NCI-H82 (cell line): ENCODE measurements around the gene FOXO3.

Source experiments
- DNase-seq: peaks from one replicate; lab custom pipeline; 2025; lab: John Stamatoyannopoulos, UW

The FOXO3 gene

DNA sequence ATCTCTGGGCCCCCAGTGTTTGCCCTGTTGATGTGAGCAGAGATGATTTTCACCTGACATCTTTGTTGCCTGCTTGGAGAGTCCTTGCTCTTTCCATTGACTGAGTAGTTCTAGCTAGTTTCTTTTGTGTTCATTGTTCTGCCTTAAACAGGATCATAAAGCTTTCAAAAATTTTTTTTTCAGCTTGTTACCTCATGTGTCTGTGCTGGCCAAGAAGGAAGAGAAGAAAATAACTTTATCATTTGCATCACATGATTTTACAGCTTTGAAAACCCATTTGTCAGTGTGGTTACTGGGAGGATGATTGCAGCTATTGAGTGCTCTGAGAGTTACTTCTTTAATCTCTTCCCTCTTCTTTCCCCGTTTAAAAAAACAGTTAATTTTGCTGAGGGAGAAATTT is 16.0 kb downstream of the FOXO3 start:
- DNase-seq: no peak

DNA sequence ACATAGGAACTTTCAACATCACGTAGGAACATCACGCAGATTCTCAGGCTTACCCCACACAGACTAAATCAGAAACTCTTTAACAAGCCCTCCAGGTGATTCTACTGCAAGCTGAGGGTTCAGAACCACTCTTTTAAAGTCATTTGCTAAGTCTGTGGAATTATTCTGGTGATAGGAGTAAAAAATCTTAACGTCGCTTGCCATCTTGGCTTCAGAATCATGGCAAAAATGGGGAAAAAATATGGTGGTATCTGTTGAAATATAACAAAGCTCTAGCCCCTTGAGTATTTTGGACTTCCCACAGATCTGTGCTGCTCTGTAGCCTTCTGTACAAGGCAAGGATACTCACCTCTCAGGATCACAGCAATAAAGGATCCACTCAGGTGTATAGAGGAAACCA is 17.4 kb downstream of the FOXO3 start:
- no peak for DNase-seq

DNA sequence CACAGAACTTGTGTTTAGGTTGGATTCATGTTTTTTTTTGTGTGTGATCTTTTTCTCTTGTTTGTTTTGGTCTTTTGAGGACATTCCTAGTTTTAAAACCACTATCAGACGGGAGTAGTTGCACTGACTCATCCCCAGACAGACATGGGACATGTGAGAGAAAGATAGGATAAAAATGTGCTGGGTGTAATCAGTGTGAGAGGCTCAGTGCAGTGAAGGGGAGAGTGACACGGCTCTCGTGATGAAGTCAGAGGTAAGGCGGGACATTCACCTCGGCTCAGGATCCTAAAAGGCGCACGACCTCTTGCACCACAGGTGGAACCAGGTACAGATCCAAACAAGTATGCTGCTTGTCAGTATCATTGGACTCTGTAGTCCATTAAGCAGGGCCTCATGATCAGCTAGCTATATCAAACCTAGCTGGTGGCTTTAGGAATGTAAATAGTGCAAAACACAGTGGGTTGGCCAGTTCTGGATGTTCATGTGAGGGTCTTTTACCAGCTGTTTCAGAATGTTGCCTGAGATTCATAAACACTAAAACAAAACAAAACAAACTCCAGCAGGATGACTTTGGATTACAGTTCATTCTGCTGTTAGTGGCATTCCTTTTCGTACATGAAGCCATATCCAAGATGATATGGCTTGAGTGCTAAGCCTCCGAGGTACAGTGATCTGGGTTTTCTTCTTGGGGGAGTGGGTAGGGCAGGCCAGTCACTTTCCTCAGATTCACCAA is 18.0 kb downstream of the FOXO3 start:
- DNase-seq: no peak

DNA sequence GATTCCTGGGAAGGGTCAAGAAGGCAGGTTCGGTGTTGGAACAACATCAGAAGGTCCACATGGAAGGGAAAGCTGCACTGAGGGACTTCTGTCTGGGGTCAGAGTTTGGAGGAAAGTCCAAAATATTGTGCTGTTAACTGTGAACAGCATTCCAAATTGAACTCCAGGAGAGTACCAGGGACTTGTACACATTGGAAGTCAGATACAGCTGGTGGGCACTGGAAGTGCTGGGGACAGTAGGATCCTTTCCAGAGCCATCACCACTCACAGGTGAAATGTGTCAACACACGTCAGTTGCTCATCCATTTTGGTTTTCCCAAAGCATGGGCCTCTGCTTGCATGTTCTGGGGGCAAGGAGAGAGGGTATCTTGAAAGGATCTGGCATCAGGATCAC is 18.6 kb downstream of the FOXO3 start:
- DNase-seq: no peak

DNA sequence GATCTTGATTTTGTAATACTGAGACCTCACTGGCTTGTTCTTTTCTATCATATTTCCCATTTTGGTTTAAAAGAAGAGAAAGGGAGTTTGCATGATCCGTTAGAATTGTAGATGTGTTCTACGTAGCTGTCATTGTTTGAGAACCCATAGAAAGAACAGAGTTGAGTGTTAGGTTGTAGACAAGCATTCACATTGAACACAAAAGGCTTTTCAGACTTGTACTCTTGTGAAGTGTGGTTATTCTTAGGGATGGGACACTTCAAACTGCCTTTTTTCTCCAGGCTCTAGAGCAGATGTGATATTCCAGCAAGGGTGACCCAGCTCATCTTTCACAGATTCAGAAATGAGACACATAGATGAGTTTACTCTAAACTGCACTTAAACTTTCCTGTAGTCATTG is 19.9 kb downstream of the FOXO3 start:
- no peak for DNase-seq

DNA sequence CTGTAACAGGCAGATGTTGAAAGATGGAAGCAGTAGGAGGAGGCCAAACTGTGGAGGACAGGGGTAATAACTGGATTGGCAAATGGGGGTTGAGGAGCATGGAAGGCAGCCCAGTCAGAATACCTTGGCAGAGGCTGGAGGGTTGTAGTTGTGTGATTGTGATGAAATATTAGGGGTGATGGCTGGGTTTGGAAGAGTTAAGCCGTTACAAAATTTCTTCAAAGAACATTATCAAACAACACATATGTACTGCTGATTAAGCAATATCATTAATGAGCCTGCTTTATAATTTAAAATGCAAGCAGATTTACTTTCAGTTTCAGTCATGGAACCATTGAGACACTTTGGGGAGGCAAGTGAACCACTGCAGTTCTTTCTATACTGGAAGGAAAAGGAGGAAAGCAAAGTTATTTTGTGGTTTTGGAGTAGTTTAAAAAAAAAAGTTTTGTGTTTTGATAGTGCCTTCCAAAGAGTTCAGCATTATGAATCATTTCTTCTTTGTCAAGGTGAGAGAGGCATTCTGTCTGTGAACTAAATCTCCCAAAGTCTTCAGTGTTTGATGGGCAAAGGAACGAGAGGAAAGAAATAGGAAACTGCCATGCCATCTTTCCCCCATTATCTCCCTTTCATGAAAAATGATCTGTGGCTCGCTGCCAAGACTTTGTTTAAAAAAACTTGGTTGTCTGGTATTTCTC is 20.7 kb downstream of the FOXO3 start:
- DNase-seq: no peak

DNA sequence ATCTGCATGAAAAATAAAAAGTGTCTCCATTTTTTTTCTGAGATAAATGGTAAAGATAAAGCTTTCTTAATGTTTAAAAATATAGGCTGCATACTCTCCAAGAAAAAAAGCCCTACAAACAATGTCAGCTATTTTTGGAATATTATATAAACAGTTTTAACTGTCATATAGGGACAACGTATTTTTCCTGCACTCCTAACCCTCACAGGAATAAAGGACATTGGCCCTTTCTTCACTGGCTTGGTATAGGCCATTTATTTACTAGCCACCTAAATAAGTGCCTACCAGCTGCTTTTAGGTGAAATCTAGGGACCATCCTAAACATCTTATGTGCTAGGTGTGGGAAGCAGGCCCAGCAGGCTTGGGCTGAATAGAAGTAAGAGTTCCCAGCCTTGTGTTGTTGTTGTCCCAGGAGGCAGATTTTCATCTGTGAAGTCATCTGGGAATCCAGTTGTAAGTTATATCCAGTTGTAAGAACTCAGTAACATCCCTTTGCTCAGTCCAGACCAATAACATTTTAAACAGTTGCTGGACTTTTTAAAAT is 21.3 kb downstream of the FOXO3 start:
- DNase-seq: no peak

DNA sequence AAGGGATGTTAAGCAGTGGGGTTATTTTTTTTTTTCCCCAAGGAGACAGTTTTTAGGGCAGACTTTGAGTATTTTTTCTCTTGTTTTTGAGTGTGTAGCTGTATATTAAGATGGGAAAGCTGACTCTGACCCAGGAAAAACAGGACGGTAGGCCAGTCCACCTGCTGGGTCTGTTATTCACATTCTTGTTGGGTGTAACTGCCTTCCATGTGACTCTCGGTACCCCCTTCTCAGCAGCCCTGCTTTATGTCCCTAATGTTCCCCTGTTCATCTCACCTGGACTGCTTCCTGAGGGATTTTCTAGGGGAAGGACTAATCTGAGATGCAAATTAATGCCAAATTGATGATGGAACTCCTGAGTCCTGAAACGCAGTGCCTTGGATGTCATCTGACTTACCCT is 21.9 kb downstream of the FOXO3 start:
- no peak for DNase-seq

DNA sequence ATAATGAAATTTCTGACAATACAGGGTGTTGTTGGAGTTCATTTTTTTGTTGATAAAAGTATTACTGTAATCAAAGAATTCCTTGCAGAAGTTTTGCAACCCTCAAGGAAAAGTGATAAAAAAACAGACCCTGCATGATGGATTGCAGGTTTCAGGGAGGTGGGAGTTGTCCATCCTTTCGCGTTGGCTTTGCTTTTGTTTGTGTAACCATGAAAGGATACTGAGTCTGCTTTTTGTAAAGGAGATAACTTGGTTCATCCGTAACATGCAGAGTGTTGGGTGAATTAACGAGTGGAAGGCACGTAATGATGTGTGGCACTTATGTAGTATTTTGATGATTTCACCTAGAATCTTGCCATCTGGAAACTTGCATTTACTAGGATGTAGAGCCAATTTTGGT is 23.6 kb downstream of the FOXO3 start:
- DNase-seq: no peak

DNA sequence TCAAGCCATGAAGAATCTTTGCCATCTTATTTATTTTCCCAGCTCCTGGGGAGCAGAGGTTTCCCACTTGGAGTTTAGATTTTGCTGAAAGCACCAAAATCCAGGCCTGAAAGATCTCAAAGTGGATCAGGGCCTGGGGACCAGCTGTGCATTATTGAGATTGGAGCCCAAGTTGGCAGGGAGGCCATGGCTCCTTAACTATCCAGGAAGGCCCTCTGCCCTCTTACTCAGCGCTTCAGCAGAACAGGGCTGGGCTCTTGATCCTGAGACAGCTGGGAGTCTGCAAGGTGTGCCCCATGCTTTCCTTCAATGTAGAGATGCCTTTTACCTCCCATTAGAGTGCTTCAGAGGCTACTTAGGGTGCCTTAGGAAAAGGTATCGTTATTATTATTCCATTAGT is 24.6 kb downstream of the FOXO3 start:
- DNase-seq: no peak

DNA sequence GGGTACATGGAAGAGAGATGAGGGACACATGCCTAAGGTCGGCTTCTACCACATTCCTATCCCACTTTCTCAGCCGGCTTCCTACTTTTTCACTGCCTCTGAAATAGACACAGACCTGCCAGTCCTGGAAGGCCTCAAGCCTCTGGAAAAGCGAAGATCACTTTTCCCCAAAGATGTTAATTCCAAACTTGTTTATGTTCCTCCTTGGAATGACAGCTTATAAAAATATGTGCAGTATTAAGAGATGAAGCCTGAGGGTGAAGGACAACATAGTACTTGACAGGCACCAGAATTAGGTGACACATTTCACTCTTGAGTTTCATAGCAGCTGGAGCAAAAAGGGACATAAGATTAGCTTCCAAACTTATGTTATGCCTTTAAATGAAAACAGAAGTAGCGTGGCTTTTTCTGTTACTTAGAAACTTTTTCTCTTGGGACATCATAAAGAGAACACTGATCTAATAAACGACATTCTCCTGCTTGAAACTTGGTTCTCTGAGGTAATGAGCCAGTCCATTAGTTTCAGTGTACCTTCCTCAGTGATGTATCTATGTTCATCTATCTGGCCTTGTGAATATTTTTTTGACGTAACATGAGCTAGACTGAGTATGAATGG is 25.3 kb downstream of the FOXO3 start:
- no peak for DNase-seq

DNA sequence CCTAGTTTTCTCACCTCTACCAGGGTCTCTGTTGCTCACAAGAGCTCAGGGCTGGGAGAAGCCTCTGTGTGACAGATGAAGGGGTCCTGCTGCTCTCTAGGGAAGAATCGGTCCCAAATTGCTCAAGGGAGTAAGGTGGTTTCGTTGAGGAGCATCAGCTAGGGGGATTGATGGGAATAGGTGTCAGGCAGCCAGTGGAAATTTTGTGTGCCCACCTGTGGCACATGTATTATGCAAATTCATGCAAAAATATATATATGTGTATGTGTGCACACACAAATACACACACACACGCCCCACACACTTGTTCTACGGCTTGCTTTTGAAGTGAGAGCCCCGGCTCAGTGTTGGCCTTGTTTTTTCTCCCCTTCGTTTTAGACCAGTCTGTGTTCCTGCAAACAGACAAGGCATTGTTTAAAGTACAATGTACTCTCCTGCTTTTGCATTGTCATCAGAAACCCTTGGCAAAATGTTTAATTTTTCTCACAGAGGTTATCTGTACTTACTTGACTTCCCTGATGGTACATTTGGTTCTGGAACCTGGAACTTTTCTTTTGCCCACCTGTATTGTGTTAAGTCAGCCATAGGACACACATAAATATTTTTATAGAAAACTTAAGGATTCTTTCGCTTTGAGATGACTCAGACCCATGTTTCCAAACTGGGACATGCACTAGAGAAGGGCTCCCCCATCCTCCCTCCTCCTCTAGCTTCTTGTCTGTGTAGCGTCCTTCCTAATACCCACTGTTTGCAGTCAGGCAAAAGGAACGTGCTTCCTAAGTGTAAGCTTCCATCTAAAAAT is 26.7 kb downstream of the FOXO3 start:
- no peak for DNase-seq

DNA sequence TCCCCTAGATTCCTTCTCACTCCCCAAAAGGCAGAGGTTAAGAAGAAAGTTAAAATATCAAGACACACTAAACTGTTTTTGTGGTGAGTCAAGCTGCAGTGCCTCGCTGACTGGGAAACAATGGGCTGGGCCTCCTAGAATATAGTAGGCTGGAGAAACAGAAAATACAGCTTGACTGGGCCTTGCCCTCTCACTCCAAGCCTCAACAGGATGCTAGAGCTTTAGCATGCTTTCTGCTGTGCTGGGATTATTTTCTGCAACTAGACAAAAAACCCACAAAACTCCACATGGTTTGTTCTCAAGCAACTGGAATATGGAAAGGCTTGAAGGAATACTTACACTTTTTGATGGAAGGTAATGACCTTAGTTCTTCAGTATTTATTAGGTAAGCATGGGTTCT is 27.9 kb downstream of the FOXO3 start:
- no peak for DNase-seq

DNA sequence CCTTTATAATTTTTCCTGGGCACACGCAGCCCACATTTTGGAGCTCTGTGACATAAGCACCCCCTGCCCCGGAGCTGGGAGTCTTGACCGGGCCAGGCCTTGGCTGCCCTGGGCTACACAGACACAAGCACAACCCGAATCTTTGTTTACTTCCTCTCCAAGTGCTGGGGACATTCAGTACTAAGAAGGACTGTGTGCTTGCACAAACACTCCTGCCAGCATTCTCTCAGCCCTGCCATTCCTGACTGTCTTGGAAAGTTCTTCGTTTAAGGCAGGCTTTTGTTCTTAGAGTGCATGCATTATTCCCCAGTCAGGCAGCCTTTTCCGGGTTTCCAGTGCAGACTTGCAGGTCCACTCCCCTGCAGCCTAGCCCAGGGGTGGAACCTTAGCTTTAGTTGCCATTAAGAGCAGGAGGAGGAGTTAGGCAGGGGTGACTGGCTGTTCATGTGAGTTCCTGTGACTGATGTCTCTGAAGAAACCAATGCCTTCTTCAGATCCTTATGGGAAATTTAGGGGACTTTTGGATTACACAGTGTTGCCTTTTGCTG is 28.6 kb downstream of the FOXO3 start:
- DNase-seq: peak; percentile 33

DNA sequence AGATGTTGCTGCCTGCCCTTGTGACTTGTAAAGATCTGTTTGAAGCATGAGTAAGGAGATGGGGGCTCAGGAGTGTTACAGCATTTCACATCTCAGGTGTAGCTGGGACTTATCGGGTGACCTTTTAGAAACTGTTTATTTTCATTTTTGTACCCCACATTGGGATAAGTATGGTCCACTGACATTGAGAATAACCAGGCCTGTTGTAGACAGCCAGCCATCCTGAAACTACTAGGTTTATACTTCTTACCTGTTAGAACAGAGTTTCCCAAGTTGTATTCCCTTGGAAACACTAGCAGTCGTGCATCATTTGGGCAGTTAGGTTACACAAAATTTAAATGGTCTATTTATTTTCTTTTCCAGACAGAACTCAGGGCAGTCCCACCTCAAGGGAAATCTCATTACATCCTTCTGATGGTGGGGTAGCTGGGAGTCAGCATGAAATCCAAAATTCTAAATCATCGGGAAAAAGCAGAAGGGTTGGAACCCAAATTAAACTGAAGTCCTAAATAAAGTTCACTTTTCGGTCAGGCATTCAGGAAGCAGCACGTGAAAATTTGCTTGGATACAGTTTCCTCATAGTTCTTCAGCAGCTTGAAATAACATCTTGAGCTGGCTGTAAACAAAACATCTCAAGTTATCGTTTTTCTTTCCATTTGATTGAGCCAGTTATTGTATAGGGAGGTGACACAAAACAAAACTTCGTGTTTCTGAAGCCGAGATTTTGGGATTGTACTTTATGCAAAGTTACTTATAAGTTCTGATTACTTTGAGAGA is 30.5 kb downstream of the FOXO3 start:
- no peak for DNase-seq

DNA sequence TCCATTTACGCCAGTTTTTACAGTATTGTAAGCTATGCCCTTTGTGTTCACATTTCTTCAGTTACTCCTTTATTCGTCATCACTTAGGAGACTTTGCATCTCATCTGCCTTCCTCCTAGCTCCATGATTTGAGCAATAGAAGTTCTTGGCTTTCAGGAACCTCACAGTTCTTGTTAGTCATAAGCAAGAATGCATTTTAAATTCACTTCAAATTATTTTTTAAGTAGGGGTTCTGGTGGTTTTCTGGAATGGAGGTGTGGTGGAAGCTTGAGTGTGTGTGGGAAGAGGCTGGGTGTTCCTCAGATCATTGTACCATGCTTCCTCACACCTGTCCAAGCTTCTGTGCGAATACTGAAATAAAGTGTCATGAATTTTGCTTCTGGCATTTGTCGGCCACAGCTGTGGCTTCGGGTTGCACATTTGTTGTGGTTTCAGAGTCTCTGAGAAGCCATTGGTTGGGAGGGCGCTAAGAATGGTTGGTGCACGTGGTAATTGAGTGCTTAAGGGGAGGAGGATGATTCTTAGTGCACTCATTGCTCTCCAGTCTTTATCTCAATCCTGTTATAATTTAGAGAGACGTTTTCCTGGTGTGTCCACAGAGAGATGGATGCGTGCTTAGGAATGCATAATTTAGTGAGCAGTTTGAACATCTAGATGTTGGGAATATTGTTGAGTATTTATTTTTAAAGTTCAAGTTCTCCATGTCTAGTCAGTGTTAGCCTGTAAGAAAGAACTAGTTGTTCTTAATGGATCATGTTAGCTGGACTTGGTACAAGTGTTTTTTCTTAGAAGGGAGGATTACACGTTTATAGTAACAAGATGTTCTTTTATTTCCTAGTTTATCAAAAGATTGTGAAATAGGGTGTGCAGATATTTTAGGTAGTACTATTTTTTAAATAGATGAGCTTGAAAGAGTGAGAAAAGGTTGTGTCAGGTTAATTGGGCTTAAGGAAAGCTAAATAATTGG is 31.9 kb downstream of the FOXO3 start:
- peak; percentile 67 for DNase-seq

DNA sequence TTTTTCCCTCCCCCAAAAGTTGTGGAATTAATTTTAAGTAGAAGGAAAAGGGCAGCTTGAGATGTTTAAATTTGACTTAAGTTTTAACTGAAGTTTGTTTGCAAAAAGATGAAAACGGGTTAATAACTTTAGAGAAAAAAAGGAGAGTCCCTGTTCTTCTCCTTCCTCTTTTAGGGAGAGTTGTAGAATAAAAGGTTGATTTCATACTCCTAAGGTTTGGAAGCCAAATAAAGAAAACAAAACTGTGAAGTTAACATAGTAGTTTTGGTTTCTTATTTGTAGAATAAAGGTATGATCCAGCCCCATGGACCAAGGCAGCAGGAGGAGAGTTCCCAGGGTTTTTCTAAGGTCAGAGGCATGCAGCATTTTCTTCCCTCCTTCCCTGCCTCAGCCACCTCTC is 33.4 kb downstream of the FOXO3 start:
- DNase-seq: no peak

DNA sequence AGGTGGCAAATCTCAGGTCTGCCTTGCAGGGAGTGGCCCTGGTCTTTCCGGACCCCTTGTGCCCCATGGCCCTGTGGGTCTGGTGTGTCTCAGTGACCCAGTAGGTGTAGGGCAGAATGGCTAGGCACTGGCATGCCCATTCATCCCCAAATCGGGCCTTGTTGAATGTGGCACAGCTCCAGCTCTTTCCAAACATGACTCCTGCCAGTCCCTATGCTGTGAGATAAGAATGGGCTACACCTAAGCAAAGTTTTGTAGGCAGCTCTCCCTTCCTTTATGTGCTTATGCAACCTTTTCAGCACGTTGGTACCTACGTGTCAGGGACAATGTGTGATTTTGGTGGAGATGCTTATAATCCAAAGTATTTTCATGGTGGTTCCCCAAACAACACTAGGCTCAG is 33.9 kb downstream of the FOXO3 start:
- DNase-seq: no peak

DNA sequence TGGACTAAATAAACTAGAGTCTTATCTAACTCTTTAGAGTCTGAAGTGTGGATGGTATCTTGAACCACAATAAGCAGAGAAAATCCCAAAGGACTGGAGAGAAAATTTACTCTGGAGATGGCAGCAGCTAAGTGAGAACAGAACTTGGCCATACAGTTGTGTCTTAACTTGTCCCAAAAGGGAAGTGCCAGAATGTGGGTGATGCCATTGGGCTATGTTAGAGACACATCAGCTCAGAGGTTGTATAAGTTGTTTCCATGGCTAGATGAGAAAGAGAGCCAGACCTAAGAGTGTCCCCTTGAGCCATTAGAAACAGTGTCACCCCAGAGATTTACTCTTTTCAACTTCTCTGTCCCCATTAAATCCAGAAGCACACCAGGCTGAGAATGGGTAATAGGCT is 36.2 kb downstream of the FOXO3 start:
- DNase-seq: no peak
